GM19193 (cell line): ENCODE results near the gene GASK1B.

ENCODE experiments used
- POLR2A ChIP-seq: IDR thresholded peaks from 4 replicates; pipeline ENCODE4 v1.6.1; 2011; ENCODE audit not compliant: insufficient read depth, insufficient read length; ENCODE audit errors: extremely low read depth

The GASK1B gene

DNA sequence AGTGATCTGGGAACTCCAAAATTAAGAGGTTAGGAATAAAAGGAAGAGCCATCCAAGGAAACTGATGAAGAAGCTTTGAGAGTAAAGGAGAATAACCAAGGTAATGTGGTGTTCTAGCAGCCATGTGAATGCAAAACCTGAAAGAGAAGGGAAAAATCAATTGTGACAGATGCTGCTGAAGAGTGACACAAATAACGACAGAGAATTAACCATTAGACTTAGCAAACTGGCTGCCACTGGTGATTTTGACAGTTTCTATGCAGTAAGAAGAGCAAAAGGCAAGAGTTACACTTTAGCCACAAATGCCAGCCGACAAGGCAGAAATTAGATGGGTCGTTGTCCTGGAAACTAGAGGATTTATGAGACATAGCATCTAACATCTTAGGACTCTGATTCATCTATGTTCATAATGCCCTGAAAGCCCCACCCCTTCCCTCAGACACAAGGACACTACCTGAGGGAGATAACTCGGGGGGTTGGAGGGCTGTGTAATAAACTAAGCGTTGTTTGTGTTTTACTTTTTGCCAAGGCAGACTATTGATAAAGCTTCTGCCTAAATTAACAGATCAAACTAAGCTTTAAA, 24.5 kb upstream of the GASK1B start:
- no peak for TF ChIP-seq POLR2A

DNA sequence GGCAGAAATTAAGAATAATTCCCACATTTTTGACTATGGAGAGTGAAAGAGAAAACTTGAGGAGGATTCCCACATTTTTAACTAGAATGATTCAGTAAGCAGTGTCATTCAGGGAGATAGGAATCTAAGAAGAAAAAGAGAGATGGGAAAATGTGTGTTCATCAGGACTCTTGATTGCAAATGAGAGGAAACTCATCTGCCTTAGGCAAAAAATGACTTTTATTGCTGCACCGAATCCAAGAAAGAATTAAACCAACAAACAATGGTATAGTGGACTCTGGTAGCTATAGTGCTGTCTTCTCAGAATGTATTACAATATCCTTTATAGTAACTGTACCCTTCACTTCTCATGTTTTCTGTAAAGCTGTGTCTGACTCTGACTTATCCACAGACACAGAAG, 22.5 kb upstream of the GASK1B start:
- no peak for TF ChIP-seq POLR2A

DNA sequence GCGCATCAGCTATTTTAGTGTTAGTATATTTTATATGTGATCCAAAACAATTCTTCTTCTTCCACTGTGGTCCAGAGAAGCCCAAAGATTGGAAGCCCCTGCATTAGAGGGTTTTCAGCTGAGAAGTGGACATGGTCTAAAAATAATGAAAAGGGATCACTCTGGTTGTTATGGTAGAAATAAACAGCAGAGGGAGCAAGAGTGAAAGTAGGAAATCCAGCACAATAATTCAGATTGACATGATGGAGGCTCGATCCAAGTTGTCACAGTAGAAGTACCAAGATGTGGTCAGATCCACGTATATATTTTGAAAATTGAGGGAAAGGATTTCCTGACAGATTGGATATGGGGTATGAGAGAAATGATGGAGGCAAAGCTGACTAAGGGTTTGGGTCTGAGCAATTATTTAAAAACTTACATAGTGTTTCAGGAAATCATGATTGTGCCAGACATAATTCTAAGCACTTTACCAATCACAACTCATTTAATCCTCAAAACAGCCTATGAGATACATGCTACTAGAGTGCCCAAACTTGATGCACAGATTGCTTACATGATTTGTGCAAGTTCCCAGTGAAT, 20.4 kb upstream of the GASK1B start:
- no peak for TF ChIP-seq POLR2A

DNA sequence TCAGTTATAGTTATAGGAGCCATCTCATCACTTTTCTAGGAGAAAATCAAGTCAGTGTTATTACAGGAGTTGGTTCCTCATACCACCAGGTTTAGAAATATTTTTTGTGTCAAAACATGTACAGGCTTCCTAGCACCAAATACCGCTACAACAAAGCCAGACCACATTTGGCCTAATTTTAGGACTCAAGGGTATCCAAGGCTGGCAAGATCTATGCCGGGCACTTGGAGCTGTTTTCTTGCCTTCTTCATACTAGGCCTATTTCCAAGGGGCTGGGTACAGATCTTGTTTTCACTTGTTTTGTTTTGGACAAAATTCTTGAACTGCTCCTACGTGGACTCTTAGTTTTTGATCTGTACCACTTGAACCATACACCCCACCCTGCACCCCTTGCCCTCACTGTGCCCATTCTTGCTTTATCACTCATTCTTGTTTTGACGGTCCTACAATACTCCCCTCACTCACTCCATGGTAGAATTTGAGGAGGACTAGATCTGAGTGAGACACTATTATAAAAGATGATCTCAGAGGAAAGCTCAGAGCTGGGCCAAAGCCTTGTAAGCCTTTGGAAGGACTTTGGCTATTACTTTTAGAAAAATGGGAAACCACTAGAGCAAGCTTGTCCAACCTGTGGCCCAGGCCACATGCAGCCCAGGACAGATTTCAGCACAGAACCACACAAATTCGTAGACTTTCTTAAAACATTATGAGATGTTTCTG, 19.8 kb upstream of the GASK1B start:
- no peak for TF ChIP-seq POLR2A

DNA sequence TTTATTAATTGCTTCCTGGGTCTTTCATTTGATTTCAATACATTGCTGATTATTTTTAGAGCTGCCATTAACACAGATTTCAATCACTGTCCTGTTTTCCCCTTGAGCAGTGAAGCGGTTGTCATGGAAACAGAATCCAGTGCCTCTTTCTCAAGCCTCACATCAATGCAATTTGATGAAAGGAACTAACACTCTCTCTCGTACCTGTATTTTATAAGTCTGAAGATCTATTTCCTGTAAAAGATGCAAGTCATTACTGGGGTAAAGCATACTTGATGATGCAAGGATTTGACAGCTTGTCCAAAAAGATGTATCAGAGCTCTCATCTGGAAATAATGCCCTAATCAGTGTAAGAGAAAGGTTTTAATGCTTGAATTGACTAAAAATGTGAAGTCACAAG, 17.9 kb upstream of the GASK1B start:
- TF ChIP-seq POLR2A = no peak

DNA sequence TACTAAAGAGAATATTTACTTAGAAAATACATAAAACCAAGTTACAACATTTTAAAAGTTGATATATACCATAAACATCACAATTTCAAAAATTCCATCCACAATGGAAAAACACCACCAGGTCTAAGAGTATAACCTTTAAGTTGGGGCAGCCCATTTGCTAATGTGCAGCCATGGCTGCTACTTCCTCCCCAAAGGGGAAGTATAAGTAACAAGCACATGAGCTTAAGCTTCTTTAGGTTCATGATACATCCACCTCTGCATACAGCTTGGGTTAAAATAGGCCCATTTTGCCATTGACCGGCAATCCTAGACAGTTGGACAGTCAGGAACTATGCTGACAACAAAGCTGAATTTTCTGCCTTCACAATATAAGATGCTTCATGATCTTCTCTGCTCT, 16.6 kb upstream of the GASK1B start:
- TF ChIP-seq POLR2A = no peak

DNA sequence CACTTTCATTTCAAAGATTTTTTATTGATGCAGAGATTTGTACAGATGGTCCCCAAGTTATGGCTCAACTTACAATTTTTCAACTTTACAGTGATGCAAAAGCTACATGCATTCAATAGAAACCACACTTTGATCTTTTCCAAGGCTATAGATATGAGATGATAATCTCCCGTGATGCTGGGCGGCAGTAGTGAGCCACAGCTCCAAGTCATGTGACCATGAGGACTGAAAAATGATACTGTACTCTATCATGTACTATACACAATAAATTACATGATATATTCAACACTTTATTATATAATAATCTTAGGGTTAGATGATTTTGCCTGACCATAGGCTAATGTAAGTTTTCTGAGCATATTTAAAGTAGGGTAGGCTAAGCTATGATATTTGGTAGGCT, 14.0 kb upstream of the GASK1B start:
- TF ChIP-seq POLR2A = no peak

DNA sequence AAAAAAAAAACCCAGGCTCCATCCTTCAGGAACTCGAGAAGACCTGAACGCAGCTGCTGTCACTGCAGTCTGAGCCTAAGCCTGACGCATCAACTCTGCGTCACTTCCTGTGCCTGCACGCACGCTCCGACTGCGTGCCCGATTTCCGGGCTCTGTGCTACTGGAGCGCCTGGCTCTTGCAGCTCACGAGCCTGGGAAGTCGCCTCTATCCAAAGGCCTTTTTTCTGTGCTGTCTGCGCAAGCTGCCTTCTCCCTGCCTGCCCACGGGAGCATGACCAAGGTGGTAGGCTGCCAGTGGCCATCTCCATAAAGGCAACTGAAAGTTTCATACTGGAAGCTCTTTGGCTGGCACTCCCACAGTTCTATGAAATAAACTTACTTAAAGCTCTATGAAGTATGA, 9.9 kb upstream of the GASK1B start:
- no peak for TF ChIP-seq POLR2A

DNA sequence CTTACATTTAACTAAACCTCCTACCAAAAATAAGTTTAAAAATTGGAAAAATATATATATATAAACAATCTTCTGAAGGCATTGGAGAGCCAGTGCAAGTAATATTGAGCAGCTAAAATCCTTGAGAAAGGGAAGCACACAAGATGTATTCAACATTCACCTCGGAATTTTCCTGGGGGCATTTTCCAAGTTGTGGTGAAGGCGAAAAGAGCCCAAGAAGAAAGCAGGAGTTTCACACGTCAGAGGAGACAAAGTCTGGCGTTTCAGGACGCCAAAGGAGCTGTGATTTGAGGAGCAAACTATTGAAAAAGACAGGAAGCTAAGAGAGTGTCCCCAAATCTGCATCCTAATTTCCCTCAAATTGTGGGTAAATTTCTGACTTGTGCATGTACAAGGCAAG, 9.1 kb upstream of the GASK1B start:
- TF ChIP-seq POLR2A = no peak

DNA sequence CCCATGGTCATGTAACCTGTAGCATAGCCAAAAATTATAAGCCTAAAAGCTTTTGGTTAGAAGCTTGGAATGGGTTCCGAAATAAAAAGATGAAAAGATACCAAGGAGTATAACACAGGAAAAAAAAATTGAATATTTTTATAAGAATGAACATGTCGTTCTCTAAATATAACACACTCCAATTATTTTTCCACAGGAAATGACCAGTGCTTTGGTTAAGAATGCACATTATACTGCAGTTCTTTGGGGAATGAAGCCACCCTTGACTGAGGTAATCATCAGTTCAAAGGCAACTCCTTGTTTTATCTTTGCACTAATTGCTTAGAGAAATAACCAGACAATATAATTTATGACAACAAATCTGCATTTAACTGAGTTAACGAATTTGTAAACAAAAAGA, 6.6 kb upstream of the GASK1B start:
- no peak for TF ChIP-seq POLR2A

DNA sequence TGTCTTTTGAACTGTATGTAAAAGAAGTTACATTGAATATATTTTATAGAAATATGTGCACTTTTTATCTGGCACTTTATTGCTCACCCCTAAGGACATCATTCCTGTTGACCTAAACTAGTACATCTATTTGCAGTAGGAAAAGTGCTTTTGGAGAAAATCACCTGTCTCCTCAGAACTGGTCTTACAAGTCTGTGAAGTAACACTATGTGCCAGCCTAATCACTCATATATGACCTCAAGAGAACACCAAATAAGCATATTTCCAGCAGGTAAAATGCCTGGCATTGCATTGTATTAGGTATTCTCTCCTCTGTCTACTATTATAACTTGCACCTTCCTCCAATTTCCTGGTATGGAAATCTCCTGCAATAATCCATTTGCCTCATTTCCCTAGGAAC, 4.0 kb upstream of the GASK1B start:
- no peak for TF ChIP-seq POLR2A

DNA sequence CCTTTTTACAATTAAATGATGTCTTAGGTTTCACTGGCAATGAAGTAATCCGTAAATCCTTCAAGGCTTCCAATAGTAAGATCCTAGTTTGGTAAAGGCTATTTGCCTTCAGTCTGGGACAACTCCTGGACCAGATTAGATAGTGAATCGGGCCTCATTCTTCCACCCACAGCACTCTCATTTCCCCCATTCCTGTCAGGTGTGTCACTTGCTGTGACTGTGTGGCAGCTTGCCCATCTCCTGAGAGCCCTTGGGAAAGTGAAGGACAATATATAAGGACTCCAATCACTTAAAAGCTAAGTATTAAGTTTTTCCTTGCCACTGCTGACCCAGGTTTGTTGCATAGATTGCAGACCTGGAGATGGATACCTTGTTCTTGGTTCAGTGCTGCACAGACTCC, 3.3 kb upstream of the GASK1B start:
- TF ChIP-seq POLR2A = no peak

DNA sequence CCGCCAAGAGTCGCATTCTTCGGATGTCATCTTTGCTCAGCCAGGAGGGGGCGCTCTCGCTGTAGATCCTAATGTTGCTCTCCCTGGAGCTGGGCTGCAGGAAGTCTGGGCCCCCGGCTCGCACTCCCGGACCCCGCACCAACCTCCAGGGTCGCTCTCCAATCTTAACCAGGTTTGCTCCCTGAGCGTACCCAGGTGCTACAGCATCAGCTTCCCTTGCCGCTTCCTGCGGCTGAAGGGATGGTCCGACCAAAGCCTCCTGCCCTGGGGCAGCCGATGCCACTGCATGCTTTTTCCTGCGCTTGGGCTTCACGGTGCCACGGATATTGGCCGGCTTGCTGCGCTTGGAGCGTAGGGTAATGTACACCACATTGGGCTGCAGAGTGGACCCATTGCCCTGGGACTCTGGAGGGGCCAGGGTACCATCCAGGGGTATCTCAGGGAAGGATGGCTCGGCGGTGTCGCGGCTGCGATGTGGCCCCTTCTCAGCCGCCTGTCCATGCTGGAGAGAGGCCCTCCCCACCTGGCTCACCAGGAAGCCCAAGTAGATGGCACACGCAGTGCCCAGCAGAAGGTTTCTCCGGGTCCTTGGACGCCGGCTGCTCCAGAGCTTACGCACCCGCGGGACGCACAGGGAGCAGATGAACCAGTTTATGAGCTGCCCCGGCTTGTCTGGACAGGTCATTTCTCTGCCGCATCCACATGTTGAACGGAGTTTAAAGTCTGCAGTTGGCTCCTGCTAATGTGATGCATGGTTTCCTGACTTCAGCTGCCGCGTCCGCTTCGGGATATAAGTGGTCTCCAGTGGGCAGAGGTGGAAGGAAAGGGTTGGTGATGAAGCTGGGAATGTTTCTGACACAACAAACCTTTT, 1.9 kb downstream of the GASK1B start:
- no peak for TF ChIP-seq POLR2A

DNA sequence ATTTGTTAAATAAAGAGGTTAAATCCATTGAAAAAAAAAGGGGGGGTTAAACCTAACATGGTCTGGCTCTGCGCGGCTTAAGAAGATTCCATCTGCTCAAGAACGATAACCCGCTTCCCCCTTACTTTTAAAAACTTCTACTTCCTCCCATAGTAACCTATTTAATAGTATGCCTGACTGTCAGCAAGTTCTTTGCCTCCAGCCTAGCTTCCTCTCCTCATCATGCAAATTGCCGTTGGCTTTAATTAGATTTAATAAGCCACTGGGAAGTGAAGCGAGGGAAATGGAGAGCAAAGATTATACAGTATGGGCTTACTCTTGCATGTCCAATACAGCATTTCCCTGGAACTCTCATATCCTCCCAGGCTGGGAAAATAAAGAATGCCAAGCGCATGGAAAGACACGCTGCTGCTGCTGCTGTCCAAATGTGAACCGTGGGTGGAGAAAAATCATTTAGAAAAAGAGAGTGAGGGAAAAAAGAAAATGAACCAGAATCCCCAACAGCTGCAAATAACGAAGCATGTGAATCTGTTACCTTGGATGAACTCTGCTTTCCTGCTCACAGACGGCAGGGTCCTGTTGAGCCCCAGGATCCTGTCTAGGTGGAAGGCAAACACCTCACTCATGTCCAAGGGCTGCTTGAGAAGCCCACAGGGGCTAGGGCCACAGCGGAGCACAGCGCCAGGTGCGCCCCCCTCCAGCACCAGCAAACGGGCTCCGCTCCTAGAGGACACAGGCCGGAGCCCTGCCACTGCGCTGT, 2.7 kb downstream of the GASK1B start:
- no peak for TF ChIP-seq POLR2A

DNA sequence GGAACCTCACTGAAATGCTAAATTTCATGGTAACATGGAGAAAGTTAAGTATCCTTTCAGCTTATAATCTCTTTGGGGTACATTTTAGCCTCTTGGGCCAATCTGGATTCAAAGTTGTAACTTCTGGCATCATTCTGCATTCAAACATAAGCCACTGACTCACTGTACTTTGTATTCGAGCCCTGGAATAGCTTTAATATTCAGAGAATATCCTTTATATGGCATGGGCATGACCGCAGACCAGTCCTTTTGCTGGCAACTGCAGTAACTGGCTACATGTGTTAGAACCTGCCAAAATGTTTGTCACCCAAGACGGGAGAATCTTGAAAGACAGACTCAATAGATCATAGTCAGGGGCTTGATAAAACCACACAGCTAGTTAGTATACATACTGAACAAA, 3.3 kb downstream of the GASK1B start:
- TF ChIP-seq POLR2A = no peak

DNA sequence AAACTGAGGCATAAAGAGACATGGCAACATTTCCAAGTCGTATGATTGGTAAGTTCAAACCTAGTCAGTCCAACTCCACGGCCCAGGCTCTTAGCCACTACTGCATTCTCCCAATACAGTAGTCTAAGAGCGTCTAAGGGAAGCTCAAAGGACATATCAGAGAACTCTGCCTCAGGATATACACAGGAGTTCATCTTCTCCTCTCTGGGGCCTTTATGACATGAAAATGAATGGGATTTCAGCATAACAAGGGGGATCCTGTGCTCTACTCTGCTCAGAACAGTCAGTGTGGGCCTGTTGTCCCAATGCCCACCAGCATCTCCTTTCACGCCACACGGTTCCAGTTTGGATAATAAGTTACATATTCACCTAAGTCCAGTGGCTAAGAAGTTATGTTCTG, 4.2 kb downstream of the GASK1B start:
- TF ChIP-seq POLR2A = no peak

DNA sequence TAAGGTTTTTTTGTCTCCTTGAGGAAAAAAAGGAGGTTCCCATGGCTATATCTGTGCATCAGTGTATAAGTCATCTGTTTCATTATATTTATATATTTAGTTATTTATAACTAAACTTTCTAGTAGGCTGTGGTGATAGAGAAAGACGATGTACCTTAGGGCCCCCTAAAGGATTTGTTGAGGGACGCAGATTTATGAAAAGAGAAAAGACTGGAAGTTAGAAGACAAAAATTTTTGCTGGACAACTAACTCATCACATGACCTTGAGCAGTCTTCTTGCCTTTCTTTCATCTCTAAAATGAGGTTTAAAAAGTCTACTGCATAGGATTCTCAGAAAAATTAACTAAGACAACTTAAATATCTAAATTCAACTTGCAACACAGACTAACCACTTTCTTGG, 6.1 kb downstream of the GASK1B start:
- no peak for TF ChIP-seq POLR2A
